ENCODE results near the gene SPOCK1. TPM values are rescaled to one million over a fixed set of nuclear protein-coding genes. Genes with fewer than 3 reads are reported as not detected.

The SPOCK1 gene
- total and polyA plus RNA-seq, 2 of the 4 experiments (the other 2 are of a cell fraction), result 5.0 to 20.3 TPM

DNA sequence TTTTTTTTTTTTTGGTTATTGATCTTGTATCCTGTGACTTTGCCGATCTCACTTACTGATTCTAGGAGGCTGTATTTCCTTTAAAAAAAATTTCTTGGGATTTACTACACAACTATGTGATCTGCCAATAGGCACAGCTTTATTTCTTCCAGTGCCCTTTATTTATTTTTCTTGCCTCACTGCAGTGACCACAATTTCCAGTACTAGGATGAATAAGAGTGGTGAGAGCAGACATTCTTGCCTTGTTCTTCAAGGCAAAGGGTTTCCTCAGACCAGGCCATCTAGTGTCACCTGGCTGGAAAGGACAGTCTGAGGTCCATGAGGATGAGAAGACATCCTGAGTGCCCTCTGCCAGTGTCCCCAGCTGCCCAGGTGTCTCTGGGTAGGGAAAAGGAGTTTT, 265.4 kb downstream of the SPOCK1 start:
- Histone ChIP-seq H3K79me1 (ENCODE audit: low read depth in 1 of 2, low read length in 2 of 2) (no peaks in the 10 kb centered on the region), H3K27ac (ENCODE audit: insufficient read depth, low read length) (no peak overlapping the region), H3K27me3 (ENCODE audit: control insufficient read depth, insufficient read depth, low read length) (no peaks in the 10 kb centered on the region), H4K8ac (ENCODE audit: low read depth in 2 of 2, low read length in 2 of 2) (no peak overlapping the region), H3K4me1 (ENCODE audit: control insufficient read depth, insufficient read depth, low read length) (no peaks in the 10 kb centered on the region), H3K18ac (ENCODE audit: low read depth, low read length) (no peak overlapping the region), H2BK20ac (ENCODE audit: low read depth, low read length) (no peak overlapping the region), H2BK120ac (ENCODE audit: low read depth, low read length) (no peak overlapping the region), H3K36me3 (ENCODE audit: control insufficient read depth, insufficient read depth, low read length) (no peaks in the 10 kb centered on the region), H3K4me3 (ENCODE audit: insufficient read depth, low read depth, low read length) (no peak overlapping the region), H3K9ac (ENCODE audit: low read depth, low read length) (no peak overlapping the region), H3K23ac (ENCODE audit: low read depth, low read length) (no peak overlapping the region), H4K5ac (ENCODE audit: low read depth, low read length) (no peak overlapping the region), H2BK5ac (ENCODE audit: low read depth, low read length, poor library complexity, severe bottlenecking) (no peak overlapping the region), H4K91ac (ENCODE audit: insufficient read depth, low read depth, low read length) (no peak overlapping the region), H3K4me2 (ENCODE audit: low read depth, low read length) (no peak overlapping the region), H3K14ac (replicated peaks; ENCODE audit: low read depth, low read length) (no peak overlapping the region), H2AK5ac (ENCODE audit: low read depth, low read length) (no peak overlapping the region; the same call in 1 of the 2 replicates), H2AK9ac (replicated peaks; ENCODE audit: low read depth, low read length, poor library complexity) (no peak overlapping the region), H2AFZ (replicated peaks; ENCODE audit: low read length, poor library complexity) (no peak overlapping the region), H2BK15ac (ENCODE audit: low read depth, low read length) (no peak overlapping the region), H3K56ac (ENCODE audit: extremely low read depth, insufficient read depth, low read length) (no peak overlapping the region), H3K9me1 (ENCODE audit: insufficient read depth, low read length) (no peaks in the 10 kb centered on the region), H4K20me1 (ENCODE audit: insufficient read depth, low read length) (no peaks in the 10 kb centered on the region), H3K9me3 (ENCODE audit: control insufficient read depth, insufficient read depth, low read length) (no peaks in the 10 kb centered on the region), H3K4ac (ENCODE audit: low read depth, low read length) (no peak overlapping the region)
- intact Hi-C loops (cut with micrococcal nuclease), result no loop called here
- CTCF ChIA-PET, result interaction anchor here (0.6 kb wide), 1 partner anchor 73 kb away, joined by 3 read pairs; no protein-coding TSS in a partner anchor
- dilution Hi-C loops (cut with HindIII; ENCODE audit: low sequenced_read_pairs, unreplicated experiment), result no loop called here
- TF ChIP-seq RAD21 (IDR thresholded peaks at IDR 0.05; ENCODE audit: low read length), result no peak
- no peak for TF ChIP-seq RCOR1 (IDR thresholded peaks at IDR 0.05; ENCODE audit: insufficient replicate concordance, low read length)
- no peak for TF ChIP-seq NFE2L2 (IDR thresholded peaks at IDR 0.05; ENCODE audit: low read depth, low read length)
- TF ChIP-seq, protein P1, sequence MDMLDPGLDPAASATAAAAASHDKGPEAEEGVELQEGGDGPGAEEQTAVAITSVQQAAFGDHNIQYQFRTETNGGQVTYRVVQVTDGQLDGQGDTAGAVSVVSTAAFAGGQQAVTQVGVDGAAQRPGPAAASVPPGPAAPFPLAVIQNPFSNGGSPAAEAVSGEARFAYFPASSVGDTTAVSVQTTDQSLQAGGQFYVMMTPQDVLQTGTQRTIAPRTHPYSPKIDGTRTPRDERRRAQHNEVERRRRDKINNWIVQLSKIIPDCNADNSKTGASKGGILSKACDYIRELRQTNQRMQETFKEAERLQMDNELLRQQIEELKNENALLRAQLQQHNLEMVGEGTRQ (IDR thresholded peaks at IDR 0.05; ENCODE audit: low read depth, low read length), result no peak
- no peak for TF ChIP-seq SMC3 (IDR thresholded peaks at IDR 0.05; ENCODE audit: low read depth, low read length)
- no peak for TF ChIP-seq MAZ (IDR thresholded peaks at IDR 0.05; ENCODE audit: borderline replicate concordance, low read depth, low read length)
- TF ChIP-seq MXI1 (IDR thresholded peaks at IDR 0.05; ENCODE audit: borderline replicate concordance, low read depth, low read length), result no peak
- no peak for TF ChIP-seq BHLHE40 (IDR thresholded peaks at IDR 0.05; ENCODE audit: low read depth, low read length)
- TF ChIP-seq CTCF (conservative IDR thresholded peaks at IDR 0.05; ENCODE audit: low read depth, low read length), result no peak
- TF ChIP-seq, protein P2, sequence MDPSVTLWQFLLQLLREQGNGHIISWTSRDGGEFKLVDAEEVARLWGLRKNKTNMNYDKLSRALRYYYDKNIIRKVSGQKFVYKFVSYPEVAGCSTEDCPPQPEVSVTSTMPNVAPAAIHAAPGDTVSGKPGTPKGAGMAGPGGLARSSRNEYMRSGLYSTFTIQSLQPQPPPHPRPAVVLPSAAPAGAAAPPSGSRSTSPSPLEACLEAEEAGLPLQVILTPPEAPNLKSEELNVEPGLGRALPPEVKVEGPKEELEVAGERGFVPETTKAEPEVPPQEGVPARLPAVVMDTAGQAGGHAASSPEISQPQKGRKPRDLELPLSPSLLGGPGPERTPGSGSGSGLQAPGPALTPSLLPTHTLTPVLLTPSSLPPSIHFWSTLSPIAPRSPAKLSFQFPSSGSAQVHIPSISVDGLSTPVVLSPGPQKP (IDR thresholded peaks at IDR 0.05; ENCODE audit: borderline replicate concordance, low read depth, low read length), result no peak
- no peak for TF ChIP-seq RFX5 (IDR thresholded peaks at IDR 0.05; ENCODE audit: low read depth, low read length)
- POLR2A ChIA-PET (ENCODE audit: unreplicated experiment), result no interaction called here
- WGBS, 2 experiments (ENCODE audit: extremely low coverage in 2 of 2, insufficient read length in 1 of 2), result no CpG with 5 or more reads among the region's 1 CpG
- no TSS peak for BruUV-seq (replicated peaks)
- no peak for ATAC-seq (ENCODE audit: low read depth)
- DNase-seq, result peak; percentile 4
- in situ Hi-C loops (cut with MboI; ENCODE audit: low sequenced_read_pairs), result no loop called here

All from IMR-90 (cell line).